ENCODE measurements around the gene PCYT1A.

The PCYT1A gene

GRCh38 chr3:196236223-196236622, 51.3 kb downstream of the PCYT1A start:
- no peak for DNase-seq (ENCODE audit: low spot score)

GRCh38 chr3:196235452-196236122, 51.9 kb downstream of the PCYT1A start:
- no peak for DNase-seq (ENCODE audit: low spot score)

- DNase-seq (ENCODE audit: low spot score): no peak
Observed at GRCh38 chr3:196232882-196233251, 54.7 kb downstream of the PCYT1A start.

GRCh38 chr3:196232154-196232881, 55.2 kb downstream of the PCYT1A start:
- DNase-seq (ENCODE audit: low spot score): no peak

GRCh38 chr3:196227629-196228493, 59.7 kb downstream of the PCYT1A start:
- no peak for DNase-seq (ENCODE audit: low spot score)

- DNase-seq (ENCODE audit: low spot score): no peak
Observed at GRCh38 chr3:196227121-196227561, 60.4 kb downstream of the PCYT1A start.

- DNase-seq (ENCODE audit: low spot score): no peak
Observed at GRCh38 chr3:196225763-196226364, 61.7 kb downstream of the PCYT1A start.

- no peak for DNase-seq (ENCODE audit: low spot score)
Observed at GRCh38 chr3:196225086-196225485, 62.4 kb downstream of the PCYT1A start.

GRCh38 chr3:196222876-196223595, 64.5 kb downstream of the PCYT1A start:
- DNase-seq (ENCODE audit: low spot score): no peak

- DNase-seq (ENCODE audit: low spot score): no peak
Observed at GRCh38 chr3:196220991-196221390, 66.5 kb downstream of the PCYT1A start.

- no peak for DNase-seq (ENCODE audit: low spot score)
Observed at GRCh38 chr3:196220587-196220986, 66.9 kb downstream of the PCYT1A start.

GRCh38 chr3:196219970-196220311, 67.6 kb downstream of the PCYT1A start:
- no peak for DNase-seq (ENCODE audit: low spot score)

GRCh38 chr3:196219194-196219969, 68.1 kb downstream of the PCYT1A start:
- no peak for DNase-seq (ENCODE audit: low spot score)

GRCh38 chr3:196218155-196218712, 69.3 kb downstream of the PCYT1A start:
- no peak for DNase-seq (ENCODE audit: low spot score)

- no peak for DNase-seq (ENCODE audit: low spot score)
Observed at GRCh38 chr3:196217307-196218154, 70.0 kb downstream of the PCYT1A start.

GRCh38 chr3:196216681-196217211, 70.8 kb downstream of the PCYT1A start:
- DNase-seq (ENCODE audit: low spot score): no peak

GRCh38 chr3:196216089-196216564, 71.4 kb downstream of the PCYT1A start, which contains the start of gene SLC51A:
SLC51A (plus strand) TSS chr3:196216534; CDS start chr3:196216713, 179 bp downstream.
- no peak for DNase-seq (ENCODE audit: low spot score)

- DNase-seq (ENCODE audit: low spot score): no peak
Observed at GRCh38 chr3:196215493-196216020, 72.0 kb downstream of the PCYT1A start.
